Posterior cingulate gyrus (tissue), 11 donors: ENCODE results near the gene NDUFA11.
"Not testable (repeated sequence)": the region's sequence is repeated elsewhere in the genome, so short reads cannot be mapped to it uniquely, and the experiment has no call there.

ENCODE experiments used
- DNase-seq, 10 donors: peaks; one replicate each; pipeline versions ENCODE4 v3.0.0 to v3.0.0-alpha.2; 2020 to 2021; ENCODE audit warnings: mixed read lengths in 3 of 10
- intact Hi-C: fragments of 100-400 bp; cut with DNase I; formaldehyde crosslinking; loops from one replicate; pipeline ENCODE4 v1.15.1; 2023

Gene NDUFA11

GRCh38 chr19:5867201-5868136 is 36.1 kb downstream of the NDUFA11 start:
- intact Hi-C loops = no loop called here
- no peak for DNase-seq

- DNase-seq = no peak
- intact Hi-C loops = no loop called here
Measured at GRCh38 chr19:5865772-5866171, 37.8 kb downstream of the NDUFA11 start.

- no peak for DNase-seq
Measured at GRCh38 chr19:5864725-5865486, 38.7 kb downstream of the NDUFA11 start.

GRCh38 chr19:5864013-5864720 is 39.4 kb downstream of the NDUFA11 start:
- intact Hi-C loops = no loop called here
- DNase-seq = no peak

More at GRCh38 chr19:5864725-5865486, 38.7 kb downstream of the NDUFA11 start:
- intact Hi-C loops = no loop called here

DNA sequence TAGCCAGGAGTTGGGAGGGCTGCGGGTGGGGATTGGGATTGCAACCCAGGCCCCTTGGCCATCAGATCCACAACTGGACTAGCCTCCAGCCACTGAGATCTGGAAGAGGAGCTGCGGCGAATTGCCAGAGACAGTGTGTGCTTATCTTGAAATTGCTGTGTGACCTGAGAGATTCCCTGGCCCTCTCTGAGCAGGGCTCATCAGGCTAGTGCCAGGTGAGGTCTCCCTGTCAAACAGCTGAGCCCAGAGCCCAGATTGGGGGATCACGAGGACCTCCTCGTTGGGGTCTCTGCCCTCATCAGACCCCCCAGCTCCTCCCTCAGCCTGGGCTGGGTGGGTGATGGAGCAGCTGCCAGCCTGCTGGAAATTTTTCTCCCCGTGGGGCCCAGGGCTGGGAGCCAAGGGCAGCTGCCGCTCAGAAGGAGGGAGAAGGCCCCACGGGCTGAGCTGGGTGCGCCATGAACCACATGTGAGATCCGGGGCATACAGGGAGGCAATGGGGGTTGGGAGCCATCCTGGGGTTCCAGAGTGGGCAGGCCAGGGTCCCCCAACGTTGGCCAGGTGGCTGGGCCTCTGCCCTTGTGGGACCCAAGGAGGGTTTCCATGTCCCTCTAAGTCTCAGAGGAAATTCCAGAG is 40.4 kb downstream of the NDUFA11 start:
- intact Hi-C loops = no loop called here
- DNase-seq = no peak

DNA sequence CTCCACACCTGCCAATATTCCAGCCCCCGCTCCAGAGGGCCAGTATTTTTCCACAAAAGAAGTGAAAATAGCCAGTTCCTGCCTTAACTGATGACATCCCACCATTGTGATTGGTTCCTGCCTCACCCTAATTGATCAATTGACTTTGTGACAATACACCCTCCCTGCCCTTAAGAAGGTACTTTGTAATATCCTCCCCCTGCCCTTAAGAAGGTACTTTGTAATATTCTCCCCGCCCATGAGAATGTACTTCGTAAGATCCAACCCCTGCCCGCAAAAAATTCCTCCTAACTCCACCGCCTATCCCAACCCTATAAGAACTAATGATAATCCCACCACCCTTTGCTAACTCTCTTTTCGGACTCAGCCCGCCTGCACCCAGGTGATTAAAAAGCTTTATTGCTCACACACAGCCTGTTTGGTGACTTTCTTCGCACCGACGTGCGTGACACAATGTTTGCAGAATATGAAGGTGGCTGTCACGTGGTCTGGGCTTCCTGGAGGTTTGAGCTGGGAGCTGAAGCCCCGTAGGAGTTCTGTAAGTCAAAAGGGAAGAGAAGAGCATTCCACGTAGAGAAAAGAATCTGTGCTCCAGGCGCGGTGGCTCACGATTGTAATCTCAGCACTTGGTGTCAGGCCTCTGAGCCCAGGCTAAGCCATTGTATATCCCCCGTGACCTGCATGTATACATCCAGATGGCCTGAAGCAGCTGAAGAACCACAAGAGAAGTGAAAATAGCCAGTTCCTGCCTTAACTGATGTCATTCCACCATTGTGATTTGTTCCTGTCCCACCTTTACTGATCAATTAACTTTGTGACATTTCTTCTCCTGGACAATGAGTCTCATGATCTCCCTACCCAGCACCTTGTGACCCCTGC is 46.1 kb downstream of the NDUFA11 start:
- intact Hi-C loops = no loop called here

DNA sequence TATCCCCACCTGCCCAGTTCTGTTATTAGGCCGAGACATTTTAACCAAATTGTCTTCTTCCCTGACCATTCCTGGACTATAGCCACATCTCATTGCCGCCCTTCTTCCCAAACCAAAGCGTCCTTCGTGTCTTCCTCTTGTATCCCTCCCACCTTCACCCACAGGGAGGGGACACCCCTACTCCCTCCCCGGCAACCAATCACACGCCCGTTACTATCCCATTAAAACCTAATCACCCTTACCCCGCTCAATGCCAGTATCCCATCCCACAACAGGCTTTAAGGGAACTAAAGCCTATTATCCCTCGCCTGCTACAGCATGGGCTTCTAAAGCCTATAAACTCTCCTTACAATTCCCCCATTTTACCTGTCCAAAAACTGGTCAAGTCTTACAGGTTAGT is 48.4 kb downstream of the NDUFA11 start:
- intact Hi-C loops, DNase-seq: not testable (repeated sequence)

More for the DNA sequence above, 46.1 kb downstream of the NDUFA11 start:
- DNase-seq = no peak

- DNase-seq, intact Hi-C loops: not testable (repeated sequence)
Measured at GRCh38 chr19:5854121-5854520, 49.5 kb downstream of the NDUFA11 start.

DNA sequence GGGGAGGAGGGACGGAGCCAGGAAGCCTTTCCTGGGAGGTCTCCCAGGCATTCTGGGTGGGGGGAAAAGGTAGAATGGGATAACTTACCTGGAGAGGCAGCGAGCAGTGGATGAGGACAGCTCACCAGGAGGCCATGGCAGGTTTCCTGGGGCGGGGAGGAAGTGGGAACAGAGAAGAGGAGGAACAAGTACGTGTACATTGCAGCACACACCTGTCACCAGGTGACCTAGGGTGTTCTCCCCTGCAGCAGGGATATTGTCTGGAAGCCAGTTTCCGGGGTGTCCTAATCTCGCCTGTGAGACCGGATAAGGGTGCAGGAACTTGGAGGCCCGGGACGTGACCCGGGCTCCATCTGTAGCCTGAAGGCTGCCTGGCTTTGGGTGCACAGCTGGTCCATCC is 52.3 kb downstream of the NDUFA11 start, which contains the start of gene FUT3:
FUT3 (minus strand) TSS at position 148 of the 400 bp plus-strand sequence.
- no peak for DNase-seq
- intact Hi-C loops = no loop called here

DNA sequence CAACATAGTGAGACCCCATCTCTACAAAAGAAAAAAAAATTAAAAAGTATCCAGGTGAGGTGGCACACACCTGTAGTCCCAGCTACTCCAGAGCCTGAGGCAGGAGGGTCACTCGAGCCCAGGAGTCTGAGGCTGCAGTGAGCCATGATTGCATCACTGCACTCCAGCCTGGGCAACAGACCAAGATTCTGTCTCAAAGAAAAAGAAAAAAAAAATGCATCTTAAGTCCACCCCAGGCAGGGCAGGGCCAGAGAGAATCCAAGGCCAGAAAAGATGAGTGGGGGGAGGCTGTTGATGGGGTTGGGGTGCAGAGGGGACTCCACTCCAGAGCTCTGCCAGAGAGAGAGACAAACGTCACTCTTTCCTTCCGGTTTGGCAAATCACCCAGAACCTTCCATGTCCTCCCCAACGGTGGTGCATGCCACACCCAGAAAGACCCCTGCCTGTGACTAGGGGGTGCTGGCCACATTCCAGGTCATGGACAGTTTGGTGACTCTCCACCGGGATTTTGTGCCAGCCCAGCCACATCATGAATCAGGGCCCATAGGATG is 52.8 kb downstream of the NDUFA11 start:
- DNase-seq = no peak
- intact Hi-C loops = no loop called here

DNA sequence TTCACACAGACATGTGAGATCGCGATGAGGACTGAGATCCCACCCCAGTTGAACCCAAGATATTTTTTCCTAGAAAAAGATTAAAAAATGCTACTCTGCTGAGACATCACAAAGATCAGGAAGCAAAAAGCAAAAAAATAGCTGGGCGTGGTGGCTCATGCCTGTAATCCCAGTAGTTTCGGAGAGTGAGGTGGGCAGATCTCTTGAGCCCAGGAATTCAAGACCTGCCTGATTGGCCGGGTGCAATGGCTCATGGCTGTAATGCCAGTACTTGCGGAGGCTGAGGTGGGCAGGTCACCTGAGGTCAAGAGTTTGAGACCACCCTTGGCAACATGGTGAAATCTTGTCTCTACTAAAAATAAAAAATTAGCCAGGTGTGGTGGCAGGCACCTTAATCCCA is 53.4 kb downstream of the NDUFA11 start:
- intact Hi-C loops = no loop called here
- DNase-seq = no peak

DNA sequence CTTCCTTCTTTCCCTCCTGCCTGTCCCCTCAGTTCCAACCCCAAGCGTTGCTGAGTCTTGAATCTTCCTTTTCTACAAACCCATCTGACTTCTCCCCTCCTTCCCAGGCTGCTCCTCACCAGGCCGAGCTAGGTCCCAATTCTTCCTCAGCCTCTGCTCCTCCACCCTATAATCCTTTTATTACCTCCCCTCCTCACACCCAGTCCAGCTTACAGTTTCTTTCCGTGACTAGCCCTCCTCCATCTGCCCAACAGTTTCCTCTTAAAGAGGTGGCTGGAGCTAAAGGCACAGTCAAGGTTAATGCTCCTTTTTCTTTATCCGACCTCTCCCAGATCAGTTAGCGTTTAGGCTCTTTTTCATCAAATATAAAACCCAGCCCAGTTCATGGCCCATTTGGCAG is 55.0 kb downstream of the NDUFA11 start:
- DNase-seq, intact Hi-C loops: not testable (repeated sequence)

GRCh38 chr19:5847846-5848245 is 55.7 kb downstream of the NDUFA11 start:
- intact Hi-C loops, DNase-seq: not testable (repeated sequence)
